G401 (cell line): Measurements from ENCODE around the gene SUV39H1. TPM values are rescaled to one million over a fixed set of nuclear protein-coding genes. Genes with fewer than 3 reads are reported as not detected.
"Not testable (repeated sequence)": the region's sequence is repeated elsewhere in the genome, so short reads cannot be mapped to it uniquely, and the experiment has no call there.

ENCODE experiments used
- DNase-seq: peaks from one replicate; pipeline ENCODE4 v3.0.0-alpha.2; 2015; ENCODE audit warnings: low spot score
- in situ Hi-C: cut with HindIII; loops from 2 replicates; pipeline ENCODE4 v1.10.0; 2016; ENCODE audit warnings: low sequenced_read_pairs, mixed read lengths
- total RNA-seq: library from RNA; depleted of rRNA; stranded (reverse); fragments of >200 nt; shearing (Covaris generic); gene quantifications from 2 replicates; pipeline ENCODE4 v1.2.3, GENCODE V29; 2014

Gene SUV39H1
- total RNA-seq, 1 experiment from 2014 or later = 13.3 TPM

DNA sequence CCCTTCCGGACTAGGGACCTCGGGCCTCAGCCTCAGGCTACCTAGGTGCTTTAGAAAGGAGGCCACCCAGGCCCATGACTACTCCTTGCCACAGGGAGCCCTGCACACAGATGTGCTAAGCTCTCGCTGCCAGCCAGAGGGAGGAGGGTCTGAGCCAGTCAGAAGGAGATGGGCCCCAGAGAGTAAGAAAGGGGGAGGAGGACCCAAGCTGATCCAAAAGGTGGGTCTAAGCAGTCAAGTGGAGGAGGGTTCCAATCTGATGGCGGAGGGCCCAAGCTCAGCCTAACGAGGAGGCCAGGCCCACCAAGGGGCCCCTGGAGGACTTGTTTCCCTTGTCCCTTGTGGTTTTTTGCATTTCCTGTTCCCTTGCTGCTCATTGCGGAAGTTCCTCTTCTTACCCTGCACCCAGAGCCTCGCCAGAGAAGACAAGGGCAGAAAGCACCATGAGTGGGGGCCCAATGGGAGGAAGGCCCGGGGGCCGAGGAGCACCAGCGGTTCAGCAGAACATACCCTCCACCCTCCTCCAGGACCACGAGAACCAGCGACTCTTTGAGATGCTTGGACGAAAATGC, 13.0 kb upstream of the SUV39H1 start, which contains the start of gene WAS:
TSS of gene WAS (plus strand) at position 389 of the 572 bp plus-strand sequence. CDS start at position 444, 55 bp downstream.
- in situ Hi-C loops = no loop called here
- no peak for DNase-seq

GRCh38 chrX:48684134-48684533, 12.4 kb upstream of the SUV39H1 start:
- no peak for DNase-seq
- in situ Hi-C loops = no loop called here

DNA sequence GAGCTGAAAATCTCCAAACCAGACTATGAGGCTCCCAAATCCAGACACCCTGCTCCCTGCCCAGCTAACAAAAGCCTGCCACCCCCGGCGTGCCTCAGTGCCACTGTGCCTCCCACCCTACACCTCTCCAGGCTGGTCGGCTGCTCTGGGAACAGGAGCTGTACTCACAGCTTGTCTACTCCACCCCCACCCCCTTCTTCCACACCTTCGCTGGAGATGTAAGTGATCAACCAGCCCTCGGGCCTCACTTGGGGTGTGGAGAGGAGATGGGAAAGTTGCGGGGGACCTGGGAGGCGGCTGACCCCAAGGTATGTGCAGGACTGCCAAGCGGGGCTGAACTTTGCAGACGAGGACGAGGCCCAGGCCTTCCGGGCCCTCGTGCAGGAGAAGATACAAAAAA, 11.1 kb upstream of the SUV39H1 start:
- DNase-seq = no peak
- in situ Hi-C loops = no loop called here

DNA sequence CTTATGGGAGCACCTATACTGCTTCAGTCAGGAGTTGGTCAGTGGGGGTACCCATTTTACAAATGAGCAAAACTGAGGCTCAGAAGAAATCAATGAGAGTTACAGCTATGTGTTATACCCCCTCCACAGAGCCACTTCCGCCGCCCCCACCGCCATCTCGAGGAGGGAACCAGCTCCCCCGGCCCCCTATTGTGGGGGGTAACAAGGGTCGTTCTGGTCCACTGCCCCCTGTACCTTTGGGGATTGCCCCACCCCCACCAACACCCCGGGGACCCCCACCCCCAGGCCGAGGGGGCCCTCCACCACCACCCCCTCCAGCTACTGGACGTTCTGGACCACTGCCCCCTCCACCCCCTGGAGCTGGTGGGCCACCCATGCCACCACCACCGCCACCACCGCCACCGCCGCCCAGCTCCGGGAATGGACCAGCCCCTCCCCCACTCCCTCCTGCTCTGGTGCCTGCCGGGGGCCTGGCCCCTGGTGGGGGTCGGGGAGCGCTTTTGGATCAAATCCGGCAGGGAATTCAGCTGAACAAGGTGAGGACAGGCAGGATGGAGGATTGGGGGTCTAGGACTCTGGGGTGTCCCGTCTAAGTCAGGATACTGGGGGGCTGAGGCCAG, 7.9 kb upstream of the SUV39H1 start:
- DNase-seq = no peak
- in situ Hi-C loops = no loop called here

- DNase-seq = no peak
- in situ Hi-C loops = no loop called here
These were observed 7.2 kb upstream of the SUV39H1 start for GRCh38 chrX:48689208-48689920.

GRCh38 chrX:48691746-48692145, 4.8 kb upstream of the SUV39H1 start:
- in situ Hi-C loops = not testable (repeated sequence)

GRCh38 chrX:48694776-48695533, 1.6 kb upstream of the SUV39H1 start:
- in situ Hi-C loops = no loop called here
- DNase-seq = no peak

More at GRCh38 chrX:48691746-48692145, 4.8 kb upstream of the SUV39H1 start:
- not testable (repeated sequence) for DNase-seq

GRCh38 chrX:48695534-48695896, 1.0 kb upstream of the SUV39H1 start:
- DNase-seq = peak; percentile 42
- in situ Hi-C loops = no loop called here

- peak; percentile 38 for DNase-seq
- in situ Hi-C loops = no loop called here
These were observed 621 bp upstream of the SUV39H1 start for GRCh38 chrX:48695925-48696300.

GRCh38 chrX:48696909-48697727, 584 bp downstream of the SUV39H1 start:
- in situ Hi-C loops = no loop called here
- no peak for DNase-seq

DNA sequence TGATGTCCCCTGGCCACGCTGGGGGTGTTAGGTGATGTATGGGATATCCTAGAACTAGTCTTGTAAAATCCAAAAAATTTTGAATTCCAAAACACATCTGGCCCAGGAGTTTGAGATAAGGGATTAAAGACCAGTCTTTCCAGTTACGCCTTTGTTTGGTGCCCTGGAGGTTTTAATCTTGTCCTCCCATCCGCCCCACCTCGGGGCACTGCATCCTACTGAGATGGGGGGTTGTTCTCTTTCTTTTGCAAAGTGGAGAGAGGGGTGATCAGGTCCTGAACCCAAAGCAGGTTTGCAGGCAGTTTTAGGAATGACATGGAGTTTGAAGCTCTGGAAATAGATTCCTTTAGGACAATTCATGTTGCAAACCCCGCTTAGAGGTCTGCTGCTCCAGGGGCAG, 1.8 kb downstream of the SUV39H1 start:
- no peak for DNase-seq
- in situ Hi-C loops = no loop called here

DNA sequence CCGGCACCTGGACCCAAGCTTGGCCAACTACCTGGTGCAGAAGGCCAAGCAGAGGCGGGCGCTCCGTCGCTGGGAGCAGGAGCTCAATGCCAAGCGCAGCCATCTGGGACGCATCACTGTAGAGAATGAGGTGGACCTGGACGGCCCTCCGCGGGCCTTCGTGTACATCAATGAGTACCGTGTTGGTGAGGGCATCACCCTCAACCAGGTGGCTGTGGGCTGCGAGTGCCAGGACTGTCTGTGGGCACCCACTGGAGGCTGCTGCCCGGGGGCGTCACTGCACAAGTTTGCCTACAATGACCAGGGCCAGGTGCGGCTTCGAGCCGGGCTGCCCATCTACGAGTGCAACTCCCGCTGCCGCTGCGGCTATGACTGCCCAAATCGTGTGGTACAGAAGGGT, 3.7 kb downstream of the SUV39H1 start:
- in situ Hi-C loops = no loop called here
- no peak for DNase-seq

- DNase-seq = no peak
- in situ Hi-C loops = no loop called here
These were observed 4.6 kb downstream of the SUV39H1 start for GRCh38 chrX:48700951-48701653.

- in situ Hi-C loops = no loop called here
- DNase-seq = no peak
These were observed 5.5 kb downstream of the SUV39H1 start for GRCh38 chrX:48702032-48702431.

- DNase-seq = no peak
- in situ Hi-C loops = no loop called here
These were observed 6.2 kb downstream of the SUV39H1 start for GRCh38 chrX:48702716-48703115.

DNA sequence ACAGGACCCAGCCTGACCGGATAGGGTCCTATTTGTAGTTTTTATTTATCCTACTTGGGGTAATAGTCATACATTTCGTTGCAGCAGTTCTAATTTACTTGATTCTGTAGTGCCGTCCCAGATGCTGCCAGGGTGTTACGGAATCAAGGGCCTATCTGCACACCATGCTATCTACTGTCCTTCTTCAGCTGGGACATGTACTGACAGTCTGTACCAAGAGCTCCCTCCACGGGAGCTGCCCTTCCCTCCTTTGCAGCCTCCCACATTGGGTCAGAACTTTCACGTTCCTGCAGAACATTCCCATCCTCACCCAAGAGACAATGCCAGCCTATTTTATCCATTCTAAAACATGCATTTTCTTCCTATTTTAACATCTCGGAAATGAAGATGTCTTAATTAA, 6.7 kb downstream of the SUV39H1 start:
- no peak for DNase-seq
- in situ Hi-C loops = no loop called here

DNA sequence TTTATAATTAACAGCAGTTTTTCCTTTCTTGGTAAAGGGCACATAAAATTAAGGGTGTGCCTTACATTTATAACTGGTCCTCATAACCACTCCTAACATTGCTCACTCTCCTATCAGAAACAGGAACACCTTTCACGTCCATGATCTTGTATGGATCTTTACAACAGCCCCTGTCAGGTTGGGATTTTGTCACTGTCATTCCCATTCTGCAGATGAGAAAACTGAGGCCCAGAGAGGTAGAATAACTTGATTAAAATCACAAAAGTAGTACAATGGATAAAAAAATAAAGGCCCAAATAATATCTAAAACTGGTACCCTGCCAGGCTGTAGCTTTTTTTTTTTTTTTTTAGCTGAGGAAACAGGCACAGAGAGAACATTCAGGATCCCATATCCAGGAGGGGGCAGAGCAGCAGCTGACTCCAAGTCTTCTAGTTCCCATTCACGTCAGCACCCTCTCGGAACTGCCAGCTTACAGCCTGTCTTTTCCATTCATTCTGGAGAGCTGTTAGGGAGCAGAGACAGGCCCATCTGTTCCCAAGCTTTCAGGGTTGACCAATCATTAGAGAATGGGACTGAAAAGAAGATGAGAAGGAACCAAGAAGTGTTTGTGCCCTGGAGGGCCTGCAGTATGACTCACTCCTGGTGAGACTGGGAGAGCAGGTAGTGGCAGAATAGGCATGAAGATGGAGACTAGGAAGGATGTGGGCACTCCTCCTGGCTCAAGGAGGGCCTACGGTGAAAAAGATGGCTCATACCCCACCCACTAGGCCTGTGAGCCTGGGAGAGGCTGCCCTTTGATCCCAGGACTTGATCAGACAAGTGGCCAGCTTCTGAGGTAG, 7.3 kb downstream of the SUV39H1 start:
- DNase-seq = peak; percentile 51

DNA sequence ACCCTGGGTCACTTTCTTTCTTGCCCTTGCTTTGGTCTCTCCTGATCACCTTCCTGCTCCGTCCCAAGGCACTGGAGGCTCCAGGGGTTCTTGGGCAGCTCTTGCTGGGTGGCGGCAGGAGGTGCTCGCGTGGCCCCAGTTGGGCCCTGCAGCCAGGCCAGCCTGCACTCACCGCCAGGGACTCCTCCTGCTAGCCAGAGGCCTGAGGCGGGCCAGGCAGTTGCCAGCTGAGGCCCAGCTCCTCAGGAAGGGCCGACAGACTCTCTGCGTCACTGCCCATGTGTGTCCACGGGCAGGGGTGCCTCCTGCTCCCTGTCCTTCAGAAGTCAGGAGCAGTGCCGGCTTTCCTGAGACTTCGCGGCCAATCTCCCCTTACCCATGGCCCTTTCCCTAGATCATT, 9.3 kb downstream of the SUV39H1 start:
- in situ Hi-C loops = no loop called here
- DNase-seq = no peak

More for the DNA sequence above, 7.3 kb downstream of the SUV39H1 start:
- in situ Hi-C loops = no loop called here
